Measurements from ENCODE around the gene SCO2.

The SCO2 gene, protein sequence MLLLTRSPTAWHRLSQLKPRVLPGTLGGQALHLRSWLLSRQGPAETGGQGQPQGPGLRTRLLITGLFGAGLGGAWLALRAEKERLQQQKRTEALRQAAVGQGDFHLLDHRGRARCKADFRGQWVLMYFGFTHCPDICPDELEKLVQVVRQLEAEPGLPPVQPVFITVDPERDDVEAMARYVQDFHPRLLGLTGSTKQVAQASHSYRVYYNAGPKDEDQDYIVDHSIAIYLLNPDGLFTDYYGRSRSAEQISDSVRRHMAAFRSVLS

DNA sequence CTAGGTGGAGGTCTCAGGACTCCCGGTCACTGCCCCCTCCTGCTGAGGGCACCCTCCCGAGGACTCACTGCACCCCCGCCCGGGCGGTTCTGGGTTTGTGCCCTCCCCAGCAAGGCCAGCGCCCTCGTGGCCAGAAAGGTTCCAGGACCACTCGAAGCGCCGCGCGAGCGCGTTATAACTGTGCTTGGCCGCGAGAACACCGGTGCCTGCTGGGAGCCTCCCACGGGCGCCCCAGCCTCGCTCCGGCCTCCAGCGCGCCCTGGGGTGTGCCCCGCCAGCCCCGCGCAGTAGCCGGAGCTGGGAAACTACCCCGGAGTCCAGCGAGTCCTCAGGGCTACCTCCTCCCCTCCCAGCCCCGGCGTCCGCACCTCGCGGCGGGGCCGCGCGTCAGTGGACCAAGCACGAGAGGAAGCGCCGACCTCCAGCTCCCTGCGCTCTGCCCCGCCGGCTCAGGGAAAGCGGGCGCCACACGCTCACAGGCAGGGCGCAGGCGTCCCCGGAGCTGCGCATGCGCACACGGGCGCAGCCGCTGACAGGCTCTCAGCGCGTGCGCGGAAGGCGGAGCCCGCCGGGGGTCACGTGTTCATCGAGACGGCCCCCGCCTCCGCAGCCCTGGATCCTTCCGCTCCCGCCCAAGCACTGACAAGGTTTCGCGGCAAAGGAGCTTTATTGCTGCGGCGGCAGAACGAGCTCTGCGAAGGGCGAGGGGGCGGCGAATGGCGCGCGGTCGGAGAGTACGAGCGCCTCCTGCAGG lies at the start of gene SCO2:
TSS of gene SCO2 (minus strand) at position 495 of the 754 bp plus-strand sequence. CDS start 1,187 bp downstream, outside the sequence.
- peak; percentile 100 for DNase-seq (ENCODE audit: low spot score)

DNA sequence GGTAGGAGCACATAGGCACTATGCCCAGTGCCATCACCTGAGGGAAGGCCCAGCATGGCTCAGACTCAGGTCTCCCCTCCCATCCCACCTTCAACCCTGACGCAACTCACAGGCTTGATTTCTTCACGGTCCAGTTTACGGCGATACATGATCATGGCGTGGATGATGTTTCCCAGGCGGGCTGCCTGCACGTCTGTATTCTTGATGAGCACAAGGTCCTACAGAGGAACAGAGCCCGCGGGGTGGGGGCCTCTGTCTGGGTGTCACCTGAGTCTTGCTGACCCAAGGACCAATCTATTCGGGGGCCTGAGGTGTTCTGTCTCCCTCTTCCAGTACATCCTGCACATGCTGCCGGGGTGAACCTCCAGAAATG lies 49.0 kb upstream of the SCO2 start:
- no peak for DNase-seq (ENCODE audit: low spot score)

DNA sequence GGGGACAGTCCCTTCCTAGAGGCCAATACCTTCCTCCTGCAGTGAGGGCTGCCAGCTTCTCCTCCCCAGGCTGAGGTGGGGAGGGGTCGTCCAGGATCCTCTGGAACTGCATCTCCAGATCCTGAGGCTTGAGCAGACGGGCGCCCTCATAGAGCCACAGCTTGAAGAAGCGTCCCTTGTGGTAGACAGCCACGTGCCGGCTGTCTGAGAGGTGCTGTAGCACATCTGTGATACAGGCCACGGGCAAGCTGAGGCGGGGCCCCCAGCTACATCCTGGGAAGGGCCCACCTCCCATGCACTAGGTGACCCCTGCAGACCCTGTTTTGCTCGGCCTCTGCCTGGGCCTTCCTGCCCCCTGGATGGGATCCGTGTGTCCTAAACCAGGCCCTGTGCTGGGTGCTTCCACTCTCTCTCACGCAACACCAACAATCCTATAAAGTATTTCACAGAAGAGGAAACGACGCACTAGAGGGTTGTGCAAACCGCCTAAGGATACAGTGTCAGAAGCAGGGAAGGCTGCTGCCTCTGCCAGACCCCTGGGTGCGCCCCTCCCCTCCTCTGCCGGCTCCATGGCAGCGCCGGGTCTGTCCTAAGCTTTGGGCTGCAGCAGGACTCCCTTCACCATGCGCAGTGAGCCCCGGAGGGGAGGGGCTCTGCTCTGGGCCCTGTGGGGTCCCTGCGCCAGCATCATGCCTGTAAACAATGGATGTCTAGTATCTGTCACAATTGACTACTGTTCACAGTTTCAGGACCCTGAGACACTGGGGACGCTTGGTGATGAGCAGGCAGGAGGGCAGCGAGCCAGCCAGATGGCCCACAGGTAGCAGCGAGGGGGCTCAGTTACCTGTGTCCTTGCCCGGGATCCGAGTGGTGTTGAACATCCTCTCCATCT lies 48.3 kb upstream of the SCO2 start:
- no peak for DNase-seq (ENCODE audit: low spot score)

DNA sequence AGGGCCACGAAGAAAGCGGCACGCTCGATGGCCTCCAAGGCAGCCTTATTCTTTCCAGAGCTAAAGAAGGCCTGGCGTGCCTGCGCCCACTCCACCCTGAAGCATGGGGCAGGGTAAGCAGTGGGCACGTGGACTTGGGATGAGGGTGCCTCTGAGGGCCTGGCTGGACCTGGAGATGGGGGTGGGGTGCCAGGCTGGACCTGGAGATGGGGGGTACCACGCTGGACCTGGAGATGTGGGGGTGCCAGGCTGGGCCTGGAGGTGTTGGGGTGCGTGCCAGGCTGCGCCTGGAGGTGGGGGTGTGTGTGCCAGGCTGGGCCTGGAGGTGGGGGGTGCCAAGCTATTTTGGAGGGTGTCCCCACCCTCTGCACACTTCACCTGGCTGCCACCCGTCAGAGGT lies 47.6 kb upstream of the SCO2 start:
- DNase-seq (ENCODE audit: low spot score), result no peak

DNA sequence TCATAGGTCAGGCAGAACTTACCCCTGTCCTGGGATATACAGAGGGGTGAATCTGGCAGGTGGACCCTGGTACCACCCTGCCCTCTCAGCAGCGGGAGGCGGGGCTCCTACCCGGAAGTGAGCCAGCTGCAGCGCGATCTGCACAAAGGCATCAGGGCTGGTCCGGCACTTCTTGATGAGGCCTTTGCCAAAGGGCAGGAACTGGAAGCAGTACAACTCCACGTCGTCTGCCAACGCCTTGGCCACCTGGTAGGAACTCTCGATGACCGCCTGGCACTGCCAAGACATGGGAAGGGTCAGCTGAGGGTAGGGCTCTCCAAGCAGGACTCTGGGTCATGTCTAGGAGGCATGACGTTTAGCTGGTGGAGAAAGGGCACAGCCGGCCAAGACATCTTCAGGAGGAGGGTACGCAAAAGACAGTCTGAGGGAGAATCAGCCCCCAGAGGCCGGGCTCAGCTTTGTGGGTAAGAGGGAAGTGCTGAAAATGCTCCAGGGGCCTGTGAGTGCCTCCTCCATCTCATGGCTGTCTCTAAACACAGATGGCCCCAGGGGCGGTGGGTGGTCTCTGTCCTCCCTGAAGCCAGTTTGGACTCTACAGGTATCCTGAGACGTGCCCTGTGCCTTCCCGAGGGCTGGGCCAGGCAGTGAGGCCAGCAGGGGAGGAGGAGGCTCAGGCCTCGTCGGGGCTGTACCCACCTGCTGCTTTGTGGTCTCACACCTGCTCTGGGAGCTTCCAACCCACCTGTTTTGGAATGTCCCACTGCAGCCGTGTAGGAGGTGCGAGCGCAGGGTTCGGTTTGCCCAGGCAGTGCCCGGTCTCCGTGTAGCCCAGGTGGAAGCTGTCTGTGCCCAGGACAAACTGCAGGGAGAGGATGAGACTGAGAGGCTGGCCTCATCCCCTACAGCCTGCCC lies 46.1 kb upstream of the SCO2 start:
- no peak for DNase-seq (ENCODE audit: low spot score)

DNA sequence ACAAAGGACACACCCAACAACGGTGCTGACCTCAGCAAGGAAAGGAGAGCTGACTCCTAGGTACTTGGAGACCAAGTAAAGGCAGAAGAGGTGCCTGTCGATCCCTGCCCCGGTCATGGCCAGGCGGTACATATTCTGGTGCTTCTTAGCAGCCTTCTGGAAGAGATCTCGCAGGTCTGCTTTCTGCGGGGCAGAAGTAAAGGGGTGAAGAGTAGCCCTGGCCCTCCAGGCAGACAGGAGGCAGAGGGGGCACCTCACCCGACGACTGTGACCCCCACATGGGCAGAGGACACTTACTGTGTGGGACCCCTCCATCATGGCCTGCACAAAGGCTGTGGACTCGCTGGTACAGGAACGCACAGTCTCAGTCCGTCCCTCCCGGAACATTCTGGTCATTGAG lies 45.5 kb upstream of the SCO2 start:
- DNase-seq (ENCODE audit: low spot score), result no peak

DNA sequence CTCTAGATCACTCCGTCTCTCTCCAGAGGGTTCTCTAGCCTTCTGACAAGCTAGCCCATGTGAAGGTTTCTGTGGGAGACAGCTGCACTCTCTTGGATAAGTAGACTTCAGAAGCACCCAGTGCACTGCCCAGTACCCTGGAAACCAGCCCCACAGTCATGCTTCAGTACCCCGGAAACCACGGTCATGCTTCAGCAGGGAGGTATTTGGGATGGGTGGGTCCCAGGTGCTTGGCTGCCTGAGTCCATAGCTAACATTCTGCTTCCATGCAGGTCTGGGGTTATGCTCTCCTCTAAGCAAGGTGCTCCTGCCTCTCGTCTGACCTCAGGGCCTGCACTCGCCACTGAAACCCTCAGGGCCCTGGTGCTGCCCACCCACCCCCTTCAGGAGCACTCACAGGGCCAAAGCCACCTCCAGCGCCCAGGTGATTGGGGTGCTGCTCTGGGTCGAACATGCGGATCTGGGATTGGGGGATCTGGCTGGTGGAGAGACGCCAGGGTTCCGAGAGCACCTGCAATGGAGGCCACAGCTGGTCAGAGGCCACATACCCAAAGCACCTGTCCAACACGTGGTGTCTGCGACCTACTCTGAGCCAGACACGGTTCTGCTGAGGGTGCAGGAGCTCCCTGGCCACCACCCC lies 44.6 kb upstream of the SCO2 start:
- DNase-seq (ENCODE audit: low spot score), result no peak

DNA sequence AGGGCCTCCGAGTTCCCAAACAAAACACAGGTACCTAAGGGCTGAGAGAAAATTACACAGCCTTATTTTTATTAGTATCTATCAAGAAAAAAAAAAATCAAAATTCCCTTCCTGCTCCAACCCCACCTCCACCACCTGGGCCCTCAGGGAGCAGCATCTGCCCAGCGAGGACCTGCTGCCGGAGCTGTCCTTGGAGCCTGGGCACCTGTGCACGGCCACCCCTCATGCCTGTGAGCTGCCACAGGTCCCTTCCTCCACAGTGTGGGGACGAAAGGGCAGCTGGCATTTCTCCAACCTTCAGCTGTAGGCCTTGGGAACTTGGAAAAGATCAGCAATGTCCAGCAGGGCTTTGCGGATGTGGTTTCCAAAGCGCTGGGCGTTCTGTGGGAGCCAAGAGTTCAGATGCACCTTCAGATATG lies 43.7 kb upstream of the SCO2 start:
- no peak for DNase-seq (ENCODE audit: low spot score)

DNA sequence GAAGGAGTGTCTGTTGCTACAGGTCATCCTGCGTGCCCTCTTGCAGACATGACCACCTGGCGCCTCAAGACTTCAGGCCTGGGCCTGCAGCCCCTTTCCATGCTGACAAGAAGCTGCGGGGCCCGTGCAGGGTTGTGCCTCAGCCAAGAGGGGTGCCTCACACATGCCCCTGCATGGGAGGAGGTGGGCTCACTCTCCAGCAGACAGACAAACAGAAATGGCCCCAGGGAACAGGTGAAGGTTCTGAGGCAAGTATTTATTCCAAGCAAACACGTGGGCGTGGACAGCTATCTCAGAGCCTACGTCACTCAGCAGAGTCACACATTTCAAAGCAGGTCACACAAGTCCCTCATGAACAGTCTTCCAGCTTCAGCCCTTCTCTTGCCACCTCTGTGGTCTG lies 43.2 kb upstream of the SCO2 start:
- DNase-seq (ENCODE audit: low spot score), result no peak

DNA sequence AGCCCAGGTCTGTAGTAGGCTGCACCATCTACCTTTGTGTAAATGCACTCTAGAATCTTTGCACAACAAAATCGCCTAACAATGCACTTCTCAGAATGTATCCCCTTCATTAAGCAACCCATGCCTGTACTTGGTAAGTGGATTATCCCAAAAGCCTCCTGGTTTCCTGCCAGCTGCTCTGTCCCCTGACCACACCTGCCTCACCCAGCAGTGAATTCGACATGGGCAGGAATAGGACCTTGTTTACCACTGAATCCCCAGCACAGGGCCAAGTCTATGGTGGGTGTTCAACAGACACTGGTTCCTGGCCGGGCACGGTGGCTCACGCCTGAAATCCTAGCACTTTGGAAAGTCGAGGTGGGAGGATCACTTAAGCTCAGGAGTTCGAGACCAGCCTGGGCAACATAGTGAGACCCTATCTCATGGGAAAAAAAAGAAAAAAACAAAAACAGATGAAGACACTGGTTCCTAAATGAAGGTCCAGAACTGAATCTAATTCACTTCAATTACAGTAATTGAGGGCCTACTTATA lies 42.4 kb upstream of the SCO2 start:
- no peak for DNase-seq (ENCODE audit: low spot score)

DNA sequence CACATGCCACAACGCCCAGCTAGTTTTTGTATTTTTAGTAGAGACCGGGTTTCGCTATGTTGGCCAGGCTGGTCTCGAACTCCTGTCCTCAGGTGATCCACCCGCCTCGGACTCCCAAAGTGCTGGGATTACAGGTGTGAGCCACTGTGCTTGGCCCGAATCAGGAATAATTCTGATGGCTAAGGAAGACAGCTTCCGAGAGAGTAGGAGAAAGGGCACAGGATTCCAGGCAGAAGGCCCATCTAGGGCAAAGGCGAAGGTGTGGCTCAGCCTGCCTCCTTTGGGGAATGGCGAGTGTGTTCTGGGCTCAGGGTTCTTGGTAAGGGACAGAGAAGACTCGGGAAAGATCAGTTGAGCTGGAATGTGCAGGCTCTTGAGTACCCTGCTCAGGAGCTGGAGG lies 38.9 kb upstream of the SCO2 start:
- no peak for DNase-seq (ENCODE audit: low spot score)

DNA sequence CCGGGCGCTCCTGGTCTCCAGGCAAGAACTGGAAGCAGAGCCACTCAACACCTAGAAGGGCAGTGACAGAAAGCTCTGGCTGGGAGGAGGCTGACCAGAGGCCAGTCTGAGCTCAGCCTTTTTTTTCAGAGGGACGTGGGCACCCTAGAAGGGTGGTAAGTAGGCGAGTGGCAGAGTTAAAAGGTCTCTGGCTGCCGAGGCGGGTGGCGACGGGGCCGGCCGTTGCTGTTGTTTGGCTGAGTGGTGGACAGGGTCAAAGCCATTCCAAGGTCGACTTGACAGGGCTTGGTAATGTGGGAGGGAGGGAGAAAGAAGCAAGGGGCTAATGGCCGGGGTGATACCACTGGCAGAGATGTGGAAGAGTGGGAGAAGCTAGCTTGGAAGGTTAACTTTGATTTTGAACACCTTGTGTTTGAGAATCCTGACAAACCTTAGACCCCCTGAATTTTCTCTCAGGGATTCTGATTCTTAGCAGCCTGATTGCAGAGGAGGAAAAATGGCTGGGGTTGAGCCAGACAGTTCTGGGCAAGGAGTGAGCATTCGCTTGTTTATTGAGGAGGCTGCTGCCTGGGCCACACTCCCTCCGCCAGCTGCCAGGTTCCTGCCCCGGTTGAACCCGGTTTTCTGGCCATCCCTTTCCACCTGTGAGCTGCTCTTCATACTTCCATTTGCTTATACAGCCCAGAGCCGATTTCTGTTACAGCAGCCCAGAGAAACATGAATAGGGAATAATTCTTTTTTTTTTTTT lies 38.2 kb upstream of the SCO2 start:
- no peak for DNase-seq (ENCODE audit: low spot score)

DNA sequence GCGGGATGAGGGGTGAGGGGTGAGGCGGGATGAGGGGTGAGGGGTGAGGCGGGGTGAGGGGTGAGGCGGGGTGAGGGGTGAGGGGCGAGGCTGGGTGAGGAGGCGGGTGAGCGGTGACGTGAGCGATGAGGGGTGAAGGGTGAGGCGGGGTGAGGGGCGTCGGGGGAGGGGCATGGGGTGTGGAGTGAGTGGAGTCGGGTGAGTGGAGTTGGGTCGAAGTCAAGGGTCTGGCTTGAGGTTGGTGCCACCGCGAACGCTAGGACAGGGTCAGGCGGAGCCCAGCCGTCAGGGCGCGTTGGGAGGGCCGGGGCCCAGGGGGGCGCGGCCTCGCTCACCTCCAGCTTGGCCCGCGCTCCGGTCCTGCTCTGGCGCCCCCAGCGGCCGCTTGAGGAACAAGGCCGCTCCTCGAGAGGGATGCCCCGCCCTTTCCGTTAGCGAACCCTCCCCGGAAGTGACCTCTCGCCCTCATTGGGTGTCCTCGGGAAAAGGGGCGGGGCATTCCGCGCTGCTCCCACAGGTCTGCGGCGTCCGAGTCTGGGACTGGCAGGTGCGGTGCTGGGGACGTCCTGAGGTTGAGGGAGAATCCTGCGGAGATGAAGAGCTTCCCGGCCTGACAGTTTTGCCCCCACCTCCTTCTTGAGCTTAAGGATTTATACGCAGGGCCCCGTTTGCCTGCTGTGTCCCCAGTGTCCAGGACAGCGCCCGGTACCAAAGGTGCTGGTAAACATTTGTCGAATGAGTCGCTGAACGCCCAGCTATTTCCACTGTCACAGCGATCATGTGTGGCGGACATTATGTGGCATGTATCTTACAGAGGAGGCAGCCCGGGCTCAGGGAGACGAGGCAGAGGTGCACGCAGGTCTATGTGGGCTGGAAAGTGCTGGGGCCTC lies 37.4 kb upstream of the SCO2 start, which contains the start of gene SYCE3:
TSS of gene SYCE3 (minus strand) at position 397 of the 890 bp plus-strand sequence. CDS start 6,514 bp downstream, outside the sequence.
- DNase-seq (ENCODE audit: low spot score), result peak; percentile 96

DNA sequence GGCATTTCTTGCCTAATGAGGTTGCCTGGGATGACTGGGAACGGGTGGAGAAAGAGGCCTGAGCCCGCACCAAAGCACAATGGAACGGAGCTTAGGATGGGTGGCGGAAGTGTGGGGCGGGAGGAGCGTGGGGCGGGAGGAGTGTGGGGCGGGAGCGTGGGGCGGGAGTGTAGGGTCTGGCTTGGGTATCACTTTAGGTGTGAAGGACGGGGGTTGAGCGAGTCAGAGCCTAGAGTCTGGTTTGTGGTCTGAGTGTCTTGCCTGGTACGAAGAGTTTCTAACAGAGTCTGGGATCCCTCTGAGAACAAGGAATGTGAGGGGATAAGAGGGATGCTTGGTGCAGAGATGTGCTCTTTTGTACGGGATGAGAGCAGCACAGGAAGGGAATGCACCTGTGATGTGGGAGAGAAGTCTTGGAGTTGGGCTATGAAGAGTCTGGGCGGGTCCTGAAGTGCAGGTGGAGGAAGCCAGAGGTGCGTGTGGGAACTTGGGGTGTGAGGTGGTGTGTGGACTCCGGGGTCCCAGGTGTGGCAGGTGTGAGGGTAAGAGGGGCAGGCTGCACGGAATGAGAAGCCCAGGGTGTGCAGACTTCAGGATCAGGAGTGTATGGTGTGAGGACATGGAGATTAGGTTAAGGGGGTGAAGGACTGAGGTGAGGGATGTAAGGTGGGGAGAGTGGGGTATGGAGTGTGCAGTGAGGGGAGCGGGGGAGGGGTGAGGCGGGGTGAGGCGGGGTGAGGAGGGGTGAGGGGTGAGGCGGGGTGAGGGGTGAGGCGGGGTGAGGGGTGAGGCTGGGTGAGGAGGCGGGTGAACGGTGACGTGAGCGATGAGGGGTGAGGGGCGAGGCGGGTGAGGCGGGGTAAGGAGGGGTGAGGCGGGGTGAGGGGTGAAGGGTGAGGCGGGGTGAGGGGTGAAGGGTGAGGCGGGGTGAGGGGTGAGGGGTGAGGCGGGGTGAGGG lies 36.3 kb upstream of the SCO2 start:
- no peak for DNase-seq (ENCODE audit: low spot score)

DNA sequence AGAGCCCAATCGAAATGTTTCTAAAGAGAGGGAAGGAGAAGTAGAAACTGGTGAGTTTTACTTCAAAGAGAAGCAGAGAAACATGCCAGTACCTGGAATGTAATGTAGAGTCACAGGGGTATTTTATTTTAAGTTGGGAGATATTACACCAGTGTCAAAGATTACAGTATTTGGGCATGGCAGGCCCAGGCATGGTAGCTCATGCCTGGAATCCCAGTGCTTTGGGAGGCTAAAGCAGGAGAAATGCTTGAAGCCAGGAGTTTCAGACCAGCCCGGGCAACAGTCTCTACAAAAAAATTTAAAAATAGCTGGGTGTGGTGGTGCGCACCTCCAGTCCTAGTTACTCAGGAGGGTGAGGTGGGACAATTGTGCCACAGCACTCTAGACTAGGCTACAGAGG lies 34.6 kb upstream of the SCO2 start:
- DNase-seq (ENCODE audit: low spot score), result no peak

DNA sequence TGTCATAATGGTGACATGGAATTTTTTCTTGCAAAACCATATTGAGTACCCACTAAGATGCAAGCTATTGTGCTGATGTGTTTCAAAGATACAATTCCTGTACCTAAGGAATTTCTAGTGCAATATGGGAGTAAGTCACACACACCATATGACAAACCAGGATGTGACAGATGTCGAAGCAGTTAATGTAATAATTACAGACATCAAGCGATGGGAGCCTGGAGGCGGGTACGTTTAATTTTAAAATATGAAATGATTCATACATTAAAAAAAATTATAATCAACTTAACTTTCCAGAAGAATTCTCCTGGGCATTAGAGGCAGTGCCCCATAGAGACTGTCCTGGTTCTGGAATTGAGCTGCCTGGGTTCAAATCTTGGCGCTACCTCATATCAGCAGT lies 31.3 kb upstream of the SCO2 start:
- no peak for DNase-seq (ENCODE audit: low spot score)

DNA sequence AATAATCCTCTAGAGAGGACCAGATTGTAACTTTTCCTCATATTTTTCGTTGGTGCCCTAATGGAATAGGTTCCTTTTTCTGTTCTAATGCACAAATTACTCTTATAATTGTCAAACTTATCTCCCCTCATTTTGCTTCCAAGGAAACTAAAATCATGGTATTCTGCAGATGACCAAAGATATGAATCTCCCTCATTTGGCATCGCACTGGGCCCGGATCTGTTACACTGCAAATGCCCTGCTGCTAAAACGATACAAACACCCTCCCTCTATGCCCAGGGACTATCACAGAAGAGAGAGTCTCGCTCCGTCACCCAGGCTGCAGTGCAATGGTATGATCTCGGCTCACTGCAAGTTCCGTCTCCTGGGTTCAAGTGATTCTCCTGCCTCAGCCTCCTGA lies 27.9 kb upstream of the SCO2 start:
- DNase-seq (ENCODE audit: low spot score), result no peak

Measured in AG20443 (cell line).